ENCODE data around the gene STX5. TPM values are rescaled to one million over a fixed set of nuclear protein-coding genes. Genes with fewer than 3 reads are reported as not detected.
A peak's percentile ranks its signal among the peaks of the same experiment; 100 is the strongest.

Gene STX5
- total and polyA plus RNA-seq, 10 of the 15 experiments (the other 5 are each of a cell fraction or from before 2014, with no cell fraction given), result 3.8 to 35.4 (median 27.4) TPM

- no TSS peak for BruUV-seq (replicated peaks)
- intact Hi-C loops (cut with micrococcal nuclease; ENCODE audit: unreplicated experiment), result loop anchor here (10.0 kb wide), 1 partner anchor 241 kb away; the partner anchor contains the start of gene TUT1
- Histone ChIP-seq H4K20me1 (ENCODE audit: control insufficient read depth, insufficient read depth) (no peaks in the 10 kb centered on the region), H3K27me3 (replicated peaks in 1 of 2; ENCODE audit: control insufficient read depth in 2 of 2, insufficient read depth in 2 of 2, low read length in 1 of 2) (no peaks in the 10 kb centered on the region), H3K4me3 (no peak overlapping the region), H3K9me3 (replicated peaks; ENCODE audit: control insufficient read depth, insufficient read depth, low read length) (no peaks in the 10 kb centered on the region), H3K4me1 (ENCODE audit: control insufficient read depth, insufficient read depth, low read length) (peaks cover 4% of the 10 kb centered on the region), H2AFZ (ENCODE audit: control insufficient read depth, low read depth, low read length) (no peak overlapping the region), H3K27ac (ENCODE audit: control insufficient read depth, insufficient read depth) (no peak overlapping the region), H3K36me3 (ENCODE audit: control insufficient read depth in 2 of 2, insufficient read depth in 2 of 2, low read length in 1 of 2) (peaks cover 15 to 17% of the 10 kb centered on the region in 2 experiments), H3K9ac (ENCODE audit: control insufficient read depth, insufficient read depth, low read length) (no peak overlapping the region), H3K79me2 (ENCODE audit: control insufficient read depth, insufficient read depth, low read length) (peaks cover 35% of the 10 kb centered on the region), H3K4me2 (ENCODE audit: control insufficient read depth, insufficient read depth) (no peak overlapping the region)
- in situ Hi-C loops (cut with MboI), result no loop called here
- CTCF ChIA-PET, result no interaction called here
- no peak for FAIRE-seq
- no peak for TF ChIP-seq RELA (IDR thresholded peaks at IDR 0.05; ENCODE audit: borderline replicate concordance, partially characterized antibody)
- ATAC-seq, result no peak
- SMC1A ChIA-PET (ENCODE audit: uncharacterized antibody, unreplicated experiment), result no interaction called here
- 90% methylated on average over 8 of the region's 8 CpGs for WGBS (ENCODE audit: insufficient coverage, insufficient replicate concordance, low lambda C conversion rate, missing lambda C conversion rate)
- RAD21 ChIA-PET (ENCODE audit: unreplicated experiment), result no interaction called here
- no peak for DNase-seq (ENCODE audit: low read depth, low spot score)
- POLR2A ChIA-PET, result no interaction called here
Observed at GRCh38 chr11:62835336-62835735, 3.5 kb upstream of the STX5 start.

DNA sequence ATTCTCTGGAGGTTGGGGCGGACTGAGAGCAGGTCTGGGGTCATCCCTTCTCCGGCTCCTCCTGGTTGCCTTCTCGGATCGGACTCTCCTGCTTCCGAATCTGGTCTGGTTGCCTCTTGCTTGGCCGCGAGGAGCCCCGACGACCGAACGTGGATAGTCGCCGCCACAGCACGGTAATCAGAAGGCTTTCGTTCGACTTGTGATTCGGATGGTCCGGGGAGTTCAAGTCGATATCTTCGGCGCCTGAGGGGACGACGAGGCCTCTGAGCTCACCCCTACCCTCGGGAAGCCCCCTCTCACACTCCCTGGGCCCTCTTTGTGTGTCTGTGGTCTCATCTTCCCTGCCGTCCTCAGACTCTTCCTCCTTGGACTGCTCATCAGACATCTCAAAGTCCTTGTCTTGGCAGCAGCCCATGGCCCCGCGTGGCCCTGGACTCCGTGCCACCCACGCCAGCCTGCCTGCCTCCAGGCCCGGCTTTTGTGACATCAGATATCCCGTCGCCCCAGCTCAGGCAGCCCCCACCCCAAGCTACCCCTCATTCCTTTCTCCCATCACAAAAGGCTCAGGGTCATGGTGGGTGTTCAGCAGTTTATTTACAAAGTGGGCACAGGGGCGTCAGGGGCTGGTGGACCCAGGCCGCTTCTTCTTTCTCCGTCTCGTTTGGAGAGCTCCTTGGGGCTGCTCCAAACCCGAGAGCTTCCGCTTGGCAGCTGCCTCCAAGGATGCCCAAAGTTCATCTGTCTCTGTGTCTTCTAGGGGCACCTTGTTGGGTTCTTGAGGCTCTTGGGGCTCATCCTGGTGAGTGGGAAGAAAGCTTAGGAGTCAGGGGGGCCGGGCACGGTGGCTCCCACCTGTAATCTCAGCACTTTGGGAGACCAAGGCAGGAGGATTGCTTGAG, 734 bp upstream of the STX5 start, which contains the start of gene TEX54:
Gene TEX54 (minus strand): TSS at position 506 of the 899 bp plus-strand sequence.
- SMC1A ChIA-PET (ENCODE audit: uncharacterized antibody, unreplicated experiment), result interaction anchor here (0.7 to 1.9 kb wide), 6 partner anchors 8 to 78 kb away, joined by 3 to 7 read pairs (median 4); partner anchors contain the start of gene ZBTB3
- no peaks in the 10 kb centered on the region for H3K9me3 ChIP-seq (replicated peaks; ENCODE audit: control insufficient read depth, insufficient read depth, low read length)
- H3K4me3 ChIP-seq, result peak within 1 kb of the TSS; percentile 99
- CTCF ChIA-PET, result interaction anchor here (0.7 to 3.3 kb wide), 5 partner anchors 25 to 49 kb away, joined by 3 to 31 read pairs (median 3); partner anchors contain the start of gene TMEM179B
- peaks cover 32% of the 10 kb centered on the region for H3K79me2 ChIP-seq (ENCODE audit: control insufficient read depth, insufficient read depth, low read length)
- peak within 1 kb of the TSS; percentile 92 for H3K4me2 ChIP-seq (ENCODE audit: control insufficient read depth, insufficient read depth)
- FAIRE-seq, result no peak
- intact Hi-C loops (cut with micrococcal nuclease; ENCODE audit: unreplicated experiment) (loop anchor here (10.0 kb wide), 1 partner anchor 238 kb away; the partner anchor contains the start of gene TUT1), in situ Hi-C loops (cut with MboI) (no loop called here)
- H3K9ac ChIP-seq (ENCODE audit: control insufficient read depth, insufficient read depth, low read length), result peak within 1 kb of the TSS; percentile 53
- POLR2A ChIA-PET, result interaction anchor here (0.6 to 2.9 kb wide), 22 partner anchors 8 to 838 kb away, joined by 3 to 50 read pairs (median 5); partner anchors contain the start of genes C11orf98, CSKMT, NXF1 and POLR2G
- H3K4me1 ChIP-seq (ENCODE audit: control insufficient read depth, insufficient read depth, low read length), result peaks cover 8% of the 10 kb centered on the region
- no peaks in the 10 kb centered on the region for H3K27me3 ChIP-seq (replicated peaks in 1 of 2; ENCODE audit: control insufficient read depth in 2 of 2, insufficient read depth in 2 of 2, low read length in 1 of 2)
- BruUV-seq (replicated peaks), result TSS peak; percentile 95
- H3K27ac ChIP-seq (ENCODE audit: control insufficient read depth, insufficient read depth), result peak within 1 kb of the TSS; percentile 84
- peak; percentile 18 for ATAC-seq
- no peak for DNase-seq (ENCODE audit: low read depth, low spot score)
- no peaks in the 10 kb centered on the region for H4K20me1 ChIP-seq (ENCODE audit: control insufficient read depth, insufficient read depth)
- H3K36me3 ChIP-seq (ENCODE audit: control insufficient read depth in 2 of 2, insufficient read depth in 2 of 2, low read length in 1 of 2), result peaks cover 15 to 18% of the 10 kb centered on the region in 2 experiments
- H2AFZ ChIP-seq (ENCODE audit: control insufficient read depth, low read depth, low read length), result peak within 1 kb of the TSS; percentile 51
- RAD21 ChIA-PET (ENCODE audit: unreplicated experiment), result interaction anchor here (0.7 to 2.1 kb wide), 13 partner anchors 8 to 104 kb away, joined by 3 to 12 read pairs (median 4); partner anchors contain the start of genes NXF1, TMEM179B, TMEM223 and TTC9C
- 22% methylated on average over 40 of the region's 40 CpGs for WGBS (ENCODE audit: insufficient coverage, insufficient replicate concordance, low lambda C conversion rate, missing lambda C conversion rate)
- TF ChIP-seq RAD51 (IDR thresholded peaks at IDR 0.05) (0 out of 2 replicates have a peak, but pooled peaks have one; percentile 1), LARP7 (IDR thresholded peaks at IDR 0.05) (peak; percentile 33; the same call in 1 of the 2 replicates), POLR2AphosphoS5 (IDR thresholded peaks at IDR 0.05; ENCODE audit: low read length) (peak; percentile 3; the same call in 1 of the 2 replicates), ZBED1 (IDR thresholded peaks at IDR 0.05; ENCODE audit: borderline replicate concordance) (peak; percentile 49; the same call in 1 of the 2 replicates), POLR2AphosphoS2 (IDR thresholded peaks at IDR 0.05; ENCODE audit: low read depth, low read length) (peak; percentile 50; the same call in 1 of the 2 replicates), ZNF687 (IDR thresholded peaks at IDR 0.05) (0 out of 2 replicates have a peak, but pooled peaks have one; percentile 22), SREBF2 (IDR thresholded peaks at IDR 0.05; ENCODE audit: low read length) (no peak)
- TF ChIP-seq, protein P1, sequence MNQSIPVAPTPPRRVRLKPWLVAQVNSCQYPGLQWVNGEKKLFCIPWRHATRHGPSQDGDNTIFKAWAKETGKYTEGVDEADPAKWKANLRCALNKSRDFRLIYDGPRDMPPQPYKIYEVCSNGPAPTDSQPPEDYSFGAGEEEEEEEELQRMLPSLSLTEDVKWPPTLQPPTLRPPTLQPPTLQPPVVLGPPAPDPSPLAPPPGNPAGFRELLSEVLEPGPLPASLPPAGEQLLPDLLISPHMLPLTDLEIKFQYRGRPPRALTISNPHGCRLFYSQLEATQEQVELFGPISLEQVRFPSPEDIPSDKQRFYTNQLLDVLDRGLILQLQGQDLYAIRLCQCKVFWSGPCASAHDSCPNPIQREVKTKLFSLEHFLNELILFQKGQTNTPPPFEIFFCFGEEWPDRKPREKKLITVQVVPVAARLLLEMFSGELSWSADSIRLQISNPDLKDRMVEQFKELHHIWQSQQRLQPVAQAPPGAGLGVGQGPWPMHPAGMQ (IDR thresholded peaks at IDR 0.05; ENCODE audit: borderline replicate concordance), result no peak
